Peyer's patch (tissue), 4 donors: ENCODE measurements around the gene FEM1A.

Experiments used
- CTCF ChIP-seq, 6 experiments: fragments of 450-650 bp in 4 of 6; fragments of 200-600 bp in 2 of 6; sonication (generic) in 1 of 6; IDR thresholded peaks; one replicate each; pipeline ENCODE4 v1.5.1; 2017 to 2019; ENCODE audit warnings: antibody characterized with exemption in 6 of 6, mild to moderate bottlenecking in 3 of 6, moderate library complexity in 1 of 6
- POLR2A ChIP-seq, 2 donors: fragments of 450-650 bp; IDR thresholded peaks; one replicate each; pipeline ENCODE4 v1.5.1; 2017; ENCODE audit warnings: antibody characterized with exemption in 2 of 2, mild to moderate bottlenecking in 2 of 2, moderate library complexity in 2 of 2

GRCh38 chr19:4802711-4803110, 11.2 kb downstream of the FEM1A start:
- TF ChIP-seq CTCF (IDR thresholded peaks at IDR 0.05) (no peak), POLR2A (IDR thresholded peaks at IDR 0.05) (no peak)
